ENCODE data around the gene ALLC.
"Not testable (repeated sequence)": the region's sequence is repeated elsewhere in the genome, so short reads cannot be mapped to it uniquely, and the experiment has no call there.

Gene ALLC

DNA sequence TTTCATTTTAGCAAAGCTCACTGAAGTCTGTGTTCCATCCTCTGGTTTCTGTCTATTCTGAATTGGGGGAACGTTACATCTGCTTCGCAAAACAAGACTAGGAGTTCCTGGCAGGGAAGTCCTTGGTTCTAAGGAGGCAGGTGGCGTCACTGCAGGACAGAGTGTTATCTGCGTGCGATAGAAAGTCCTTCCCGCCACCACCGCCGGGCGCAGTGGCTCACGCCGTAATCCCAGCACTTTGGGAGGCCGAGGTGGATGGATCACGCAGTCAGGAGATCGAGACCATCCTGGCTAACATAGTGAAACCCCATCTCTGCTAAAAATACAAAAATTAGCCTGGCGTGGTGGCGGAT, 22.0 kb upstream of the ALLC start:
- H3K36me3 ChIP-seq (ENCODE audit: insufficient read depth, low read depth, low read length); H3K9me3 ChIP-seq (ENCODE audit: insufficient read depth, low read depth, low read length); H3K27me3 ChIP-seq (ENCODE audit: insufficient read depth, low read length); H3K9ac ChIP-seq (ENCODE audit: low read depth, low read length); H3K27ac ChIP-seq (ENCODE audit: low read length); H3K4me3 ChIP-seq (ENCODE audit: low read length); H3K4me1 ChIP-seq (ENCODE audit: insufficient read depth, low read length): not testable (repeated sequence)

DNA sequence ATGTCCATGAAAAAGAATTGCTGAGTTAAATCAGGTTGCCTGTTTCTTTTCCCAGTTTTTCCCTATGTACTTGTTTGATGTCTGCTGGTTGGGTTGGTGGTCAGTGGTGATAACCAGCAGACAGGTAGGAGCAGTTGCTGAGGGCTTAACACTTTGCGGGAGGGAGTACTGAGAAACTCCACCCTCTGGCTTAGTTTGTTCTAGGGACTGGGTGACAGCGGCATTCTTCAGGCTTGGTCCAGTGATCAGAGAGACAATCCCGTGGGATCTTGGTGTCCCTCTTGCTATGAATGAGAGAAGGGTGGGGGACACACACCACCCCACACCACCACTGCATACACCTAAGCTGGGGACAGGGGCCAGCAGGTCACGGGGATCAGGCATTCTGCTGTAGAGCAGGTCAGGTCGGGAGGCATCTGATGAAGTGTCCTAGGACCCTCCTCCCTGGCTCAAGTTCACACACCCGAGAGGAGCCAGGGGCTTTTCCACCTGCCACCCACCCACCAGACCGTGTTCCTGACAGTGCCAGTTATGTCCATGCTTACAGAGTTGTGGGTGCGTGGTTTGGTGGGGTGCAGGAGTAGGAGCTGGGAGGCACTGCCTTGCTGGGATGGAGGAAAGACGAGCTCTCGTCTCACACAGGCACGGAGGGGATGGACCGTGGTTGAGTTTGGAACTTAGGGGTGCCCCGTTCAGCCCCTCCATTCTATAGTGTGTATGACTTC, 21.3 kb upstream of the ALLC start:
- H3K9ac ChIP-seq (ENCODE audit: low read depth, low read length) = no peak overlapping the region
- H3K4me1 ChIP-seq (ENCODE audit: insufficient read depth, low read length) = peaks cover 4% of the 10 kb centered on the region; the same call in 1 of the 2 replicates
- no peaks in the 10 kb centered on the region for H3K36me3 ChIP-seq (ENCODE audit: insufficient read depth, low read depth, low read length)
- H3K27me3 ChIP-seq (ENCODE audit: insufficient read depth, low read length) = no peaks in the 10 kb centered on the region; the same call in 1 of the 2 replicates
- no peak overlapping the region for H3K4me3 ChIP-seq (ENCODE audit: low read length)
- H3K9me3 ChIP-seq (ENCODE audit: insufficient read depth, low read depth, low read length) = no peaks in the 10 kb centered on the region
- H3K27ac ChIP-seq (ENCODE audit: low read length) = no peak overlapping the region

DNA sequence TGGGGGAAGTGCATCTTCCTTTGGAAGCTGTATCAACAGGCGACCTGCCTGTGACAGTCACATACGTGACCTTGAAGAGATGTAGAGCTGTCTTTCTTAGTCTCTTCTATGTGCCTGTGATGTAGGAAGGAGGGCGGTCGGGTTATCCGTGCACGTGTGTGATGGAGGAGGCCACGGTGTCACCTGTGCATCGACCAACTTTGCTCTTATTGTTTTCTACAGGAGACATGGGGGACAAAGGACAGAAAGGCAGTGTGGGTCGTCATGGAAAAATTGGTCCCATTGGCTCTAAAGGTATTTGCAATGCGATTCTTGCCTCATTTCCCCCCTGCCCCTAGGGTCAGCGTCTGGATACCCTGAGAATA, 20.7 kb upstream of the ALLC start:
- Histone ChIP-seq H3K4me3 (ENCODE audit: low read length) (no peak overlapping the region), H3K36me3 (ENCODE audit: insufficient read depth, low read depth, low read length) (no peaks in the 10 kb centered on the region), H3K27me3 (ENCODE audit: insufficient read depth, low read length) (no peaks in the 10 kb centered on the region; the same call in 1 of the 2 replicates), H3K9me3 (ENCODE audit: insufficient read depth, low read depth, low read length) (no peaks in the 10 kb centered on the region), H3K4me1 (ENCODE audit: insufficient read depth, low read length) (peaks cover 4% of the 10 kb centered on the region; the same call in 1 of the 2 replicates), H3K9ac (ENCODE audit: low read depth, low read length) (no peak overlapping the region), H3K27ac (ENCODE audit: low read length) (no peak overlapping the region)

DNA sequence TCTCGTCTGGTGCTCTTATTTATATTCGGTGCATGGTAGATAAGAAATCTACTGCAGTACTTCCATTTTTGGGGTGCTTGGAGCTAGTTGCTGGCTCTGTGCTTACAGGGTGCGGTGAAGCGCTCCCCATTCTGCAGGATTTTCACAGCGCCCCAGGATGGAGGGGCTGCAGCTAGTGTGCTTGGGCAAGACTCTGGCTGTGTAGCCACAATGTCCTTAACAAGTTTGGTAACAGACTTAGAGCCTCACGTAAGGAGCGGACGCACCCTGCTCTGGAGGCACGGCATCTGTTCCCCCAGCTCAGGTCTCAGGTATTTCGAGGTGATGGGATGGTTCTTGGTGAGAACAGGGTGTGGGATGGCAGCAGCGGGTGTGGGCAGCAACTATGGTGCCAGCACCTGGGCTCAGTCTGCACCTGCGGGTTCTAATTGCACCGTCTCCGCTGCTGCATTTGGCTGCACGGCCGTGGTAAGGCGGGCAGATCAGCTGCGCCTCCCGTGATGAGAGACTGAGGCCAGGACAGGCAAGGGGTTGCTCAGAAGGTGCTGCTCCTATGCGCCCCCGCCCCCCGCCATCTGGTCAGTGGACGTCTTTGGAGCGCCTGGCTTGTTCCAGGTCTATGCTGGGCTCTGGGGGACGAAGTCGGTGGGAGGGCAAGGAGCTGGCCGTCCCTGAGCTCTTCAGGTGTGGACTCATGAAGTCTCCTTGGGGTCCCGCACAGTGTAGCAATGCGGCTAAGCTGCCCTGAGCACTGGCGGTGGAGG, 20.1 kb upstream of the ALLC start:
- no peaks in the 10 kb centered on the region; the same call in 1 of the 2 replicates for H3K27me3 ChIP-seq (ENCODE audit: insufficient read depth, low read length)
- no peak overlapping the region for H3K27ac ChIP-seq (ENCODE audit: low read length)
- no peak overlapping the region for H3K4me3 ChIP-seq (ENCODE audit: low read length)
- no peaks in the 10 kb centered on the region for H3K36me3 ChIP-seq (ENCODE audit: insufficient read depth, low read depth, low read length)
- H3K9ac ChIP-seq (ENCODE audit: low read depth, low read length) = no peak overlapping the region
- no peaks in the 10 kb centered on the region for H3K9me3 ChIP-seq (ENCODE audit: insufficient read depth, low read depth, low read length)
- peaks cover 4% of the 10 kb centered on the region; the same call in 1 of the 2 replicates for H3K4me1 ChIP-seq (ENCODE audit: insufficient read depth, low read length)

DNA sequence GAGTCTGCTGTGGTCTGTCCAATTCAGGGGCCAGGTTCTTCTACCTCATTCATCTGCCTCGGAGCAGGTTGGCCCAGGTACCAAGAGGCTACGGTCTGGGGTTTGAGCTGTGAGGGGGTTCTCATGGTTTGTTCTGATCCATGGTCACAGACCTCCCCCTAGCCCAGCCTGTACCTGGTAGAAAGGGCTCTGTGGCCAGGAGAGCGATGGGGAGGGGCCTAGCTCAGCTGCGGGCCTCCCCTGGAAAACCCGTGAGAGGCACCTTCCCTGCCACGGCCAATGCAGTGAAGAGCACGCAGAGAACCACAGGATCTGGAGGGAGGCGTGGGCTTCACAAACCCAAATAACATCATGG, 19.6 kb upstream of the ALLC start:
- Histone ChIP-seq H3K9me3 (ENCODE audit: insufficient read depth, low read depth, low read length) (no peaks in the 10 kb centered on the region), H3K36me3 (ENCODE audit: insufficient read depth, low read depth, low read length) (no peaks in the 10 kb centered on the region), H3K27me3 (ENCODE audit: insufficient read depth, low read length) (no peaks in the 10 kb centered on the region; the same call in 1 of the 2 replicates), H3K27ac (ENCODE audit: low read length) (no peak overlapping the region), H3K9ac (ENCODE audit: low read depth, low read length) (no peak overlapping the region), H3K4me3 (ENCODE audit: low read length) (no peak overlapping the region), H3K4me1 (ENCODE audit: insufficient read depth, low read length) (peaks cover 4% of the 10 kb centered on the region; the same call in 1 of the 2 replicates)

DNA sequence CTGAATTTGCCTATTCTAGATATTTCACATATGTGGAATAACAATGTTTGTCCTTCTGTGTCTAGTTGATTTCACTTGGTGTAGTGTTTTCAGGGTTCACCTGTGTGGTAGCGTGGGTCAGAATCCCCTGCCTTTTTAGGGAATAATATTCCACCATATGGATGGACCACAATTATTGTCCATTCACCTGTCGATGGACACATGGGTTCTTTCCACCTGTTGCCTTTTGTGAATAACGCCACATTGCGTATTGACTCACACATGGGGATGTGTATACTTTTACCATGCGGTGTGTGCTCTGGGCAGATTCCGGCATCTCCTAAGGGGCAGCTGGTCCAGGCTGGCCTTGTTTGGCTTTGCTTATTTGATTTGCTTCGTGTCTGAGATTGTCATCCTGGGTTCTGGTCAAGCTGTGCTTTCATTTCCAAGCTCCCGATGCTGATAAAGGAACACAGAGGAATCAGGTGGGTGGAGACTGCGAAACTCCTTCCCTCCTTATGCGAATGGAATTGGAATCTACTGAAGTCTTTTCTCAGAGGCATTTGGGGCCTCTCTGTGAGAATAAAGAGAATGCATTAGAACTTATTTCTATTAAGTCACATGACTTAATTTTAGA, 18.9 kb upstream of the ALLC start:
- Histone ChIP-seq H3K27ac (ENCODE audit: low read length) (no peak overlapping the region), H3K9me3 (ENCODE audit: insufficient read depth, low read depth, low read length) (no peaks in the 10 kb centered on the region), H3K4me3 (ENCODE audit: low read length) (no peak overlapping the region), H3K4me1 (ENCODE audit: insufficient read depth, low read length) (peaks cover 3% of the 10 kb centered on the region; the same call in 1 of the 2 replicates), H3K36me3 (ENCODE audit: insufficient read depth, low read depth, low read length) (no peaks in the 10 kb centered on the region), H3K9ac (ENCODE audit: low read depth, low read length) (no peak overlapping the region), H3K27me3 (ENCODE audit: insufficient read depth, low read length) (no peaks in the 10 kb centered on the region)

DNA sequence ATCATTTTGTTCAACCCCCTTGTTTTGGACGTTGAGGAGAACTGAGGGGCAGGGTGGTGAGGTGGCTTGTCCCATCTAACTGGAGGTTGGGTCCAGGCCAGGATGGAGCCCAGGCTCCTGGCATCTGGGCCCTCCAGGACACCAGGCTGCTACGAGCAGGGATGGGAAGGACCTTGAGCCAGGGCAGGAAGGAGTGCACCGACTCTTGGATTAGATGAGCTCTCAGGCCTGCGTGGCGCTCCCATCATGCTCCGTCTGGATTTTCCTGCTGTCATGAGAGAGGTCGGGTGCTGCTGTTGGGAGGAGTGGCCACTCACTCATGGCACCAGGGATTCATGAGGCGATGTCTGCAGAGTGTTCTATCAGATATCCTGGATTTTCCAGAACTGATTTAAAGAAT, 18.3 kb upstream of the ALLC start:
- Histone ChIP-seq H3K36me3 (ENCODE audit: insufficient read depth, low read depth, low read length) (no peaks in the 10 kb centered on the region), H3K27ac (ENCODE audit: low read length) (no peak overlapping the region), H3K27me3 (ENCODE audit: insufficient read depth, low read length) (no peaks in the 10 kb centered on the region), H3K9me3 (ENCODE audit: insufficient read depth, low read depth, low read length) (no peaks in the 10 kb centered on the region), H3K9ac (ENCODE audit: low read depth, low read length) (no peak overlapping the region), H3K4me1 (ENCODE audit: insufficient read depth, low read length) (no peaks in the 10 kb centered on the region), H3K4me3 (ENCODE audit: low read length) (no peak overlapping the region)

DNA sequence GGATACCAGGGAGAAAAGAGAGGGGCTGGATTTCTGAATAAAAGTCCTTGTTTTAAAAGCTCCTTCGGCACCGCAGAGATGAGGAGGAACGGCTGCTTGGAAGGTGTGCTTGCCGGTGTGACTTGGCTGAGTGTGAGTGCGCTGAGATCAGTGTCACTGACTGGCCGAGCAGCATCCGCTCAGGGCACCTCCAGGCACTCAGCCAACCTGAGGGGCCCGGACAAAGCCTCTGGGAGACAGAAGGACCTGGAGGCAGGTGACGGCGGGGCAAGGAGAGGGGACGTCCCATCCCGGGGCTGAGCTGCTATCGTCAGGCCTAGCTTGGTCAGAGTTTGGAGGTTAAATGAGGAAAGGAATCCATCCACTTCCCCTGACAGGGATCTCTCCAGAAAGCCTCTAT, 16.8 kb upstream of the ALLC start:
- H3K9ac ChIP-seq (ENCODE audit: low read depth, low read length) = no peak overlapping the region
- H3K4me1 ChIP-seq (ENCODE audit: insufficient read depth, low read length) = no peaks in the 10 kb centered on the region
- H3K4me3 ChIP-seq (ENCODE audit: low read length) = no peak overlapping the region
- H3K9me3 ChIP-seq (ENCODE audit: insufficient read depth, low read depth, low read length) = no peaks in the 10 kb centered on the region
- no peaks in the 10 kb centered on the region for H3K36me3 ChIP-seq (ENCODE audit: insufficient read depth, low read depth, low read length)
- H3K27me3 ChIP-seq (ENCODE audit: insufficient read depth, low read length) = no peaks in the 10 kb centered on the region
- no peak overlapping the region for H3K27ac ChIP-seq (ENCODE audit: low read length)

DNA sequence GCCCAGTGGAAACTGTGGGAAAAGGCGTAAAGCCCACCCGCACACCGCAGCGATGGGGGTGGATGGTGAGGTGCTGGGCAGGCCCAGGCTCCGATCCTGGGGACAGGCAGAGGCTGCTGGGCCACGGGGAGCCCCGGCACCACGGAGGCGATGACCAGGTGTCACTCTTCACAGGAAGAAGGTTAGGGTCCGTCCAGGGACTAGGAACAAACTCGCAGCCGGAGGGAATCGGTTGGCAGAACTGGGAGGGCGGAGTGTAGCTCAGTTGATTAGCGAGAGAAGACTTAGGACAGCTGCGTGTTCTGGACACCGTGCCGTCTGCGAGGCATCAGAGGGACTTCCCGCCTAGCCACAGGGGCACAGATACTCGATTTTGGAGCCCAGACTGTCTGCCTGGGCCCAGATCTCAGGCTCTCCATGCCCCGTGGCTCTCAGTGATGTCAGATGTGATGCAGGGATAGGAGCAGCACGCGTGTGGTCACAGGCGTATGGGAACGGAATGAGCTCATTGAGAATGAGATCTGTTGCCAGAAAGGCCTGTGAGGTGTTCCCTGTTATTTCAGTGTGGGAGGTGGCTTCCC, 16.1 kb upstream of the ALLC start:
- H3K9ac ChIP-seq (ENCODE audit: low read depth, low read length) = no peak overlapping the region
- no peaks in the 10 kb centered on the region for H3K27me3 ChIP-seq (ENCODE audit: insufficient read depth, low read length)
- no peak overlapping the region for H3K4me3 ChIP-seq (ENCODE audit: low read length)

DNA sequence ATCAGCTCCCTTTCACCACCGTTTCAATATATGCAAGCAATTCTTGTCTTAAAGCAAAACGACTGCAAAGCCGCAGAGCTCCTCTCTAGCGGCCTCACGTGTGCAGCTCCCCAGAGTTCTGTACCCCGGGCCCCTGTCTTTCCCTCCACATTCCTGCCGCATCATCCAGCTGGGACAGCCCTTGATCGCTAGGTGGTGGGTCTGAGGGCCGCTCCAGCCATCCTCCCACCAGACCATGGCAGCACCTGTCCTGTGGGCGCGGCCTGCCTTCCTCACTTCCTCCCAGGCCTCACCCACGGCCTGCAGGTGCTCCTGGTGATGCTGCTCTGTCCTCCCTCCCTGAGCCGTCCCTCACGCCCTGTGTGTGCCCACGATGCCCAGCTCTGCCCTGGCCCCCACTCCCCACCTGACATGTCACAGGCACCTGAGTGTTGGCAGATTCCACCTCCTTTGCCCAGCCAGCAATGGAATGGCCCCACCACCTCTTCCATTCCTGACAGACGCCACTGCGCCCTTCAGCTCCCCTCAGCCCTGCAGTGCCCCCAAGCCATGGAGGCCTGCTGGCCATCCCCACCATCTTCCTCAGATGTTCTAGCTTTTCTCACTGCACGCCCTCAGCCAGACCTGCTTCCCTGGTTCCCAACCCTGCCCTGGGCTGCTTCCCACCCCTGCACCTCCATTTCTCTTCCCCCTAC, 15.3 kb upstream of the ALLC start:
- Histone ChIP-seq H3K4me1 (ENCODE audit: insufficient read depth, low read length) (no peaks in the 10 kb centered on the region), H3K27me3 (ENCODE audit: insufficient read depth, low read length) (no peaks in the 10 kb centered on the region), H3K4me3 (ENCODE audit: low read length) (no peak overlapping the region), H3K9me3 (ENCODE audit: insufficient read depth, low read depth, low read length) (no peaks in the 10 kb centered on the region), H3K27ac (ENCODE audit: low read length) (no peak overlapping the region), H3K9ac (ENCODE audit: low read depth, low read length) (no peak overlapping the region), H3K36me3 (ENCODE audit: insufficient read depth, low read depth, low read length) (no peaks in the 10 kb centered on the region)

More for the DNA sequence above, 16.1 kb upstream of the ALLC start:
- no peaks in the 10 kb centered on the region for H3K4me1 ChIP-seq (ENCODE audit: insufficient read depth, low read length)
- H3K27ac ChIP-seq (ENCODE audit: low read length) = no peak overlapping the region
- no peaks in the 10 kb centered on the region for H3K36me3 ChIP-seq (ENCODE audit: insufficient read depth, low read depth, low read length)
- H3K9me3 ChIP-seq (ENCODE audit: insufficient read depth, low read depth, low read length) = no peaks in the 10 kb centered on the region

DNA sequence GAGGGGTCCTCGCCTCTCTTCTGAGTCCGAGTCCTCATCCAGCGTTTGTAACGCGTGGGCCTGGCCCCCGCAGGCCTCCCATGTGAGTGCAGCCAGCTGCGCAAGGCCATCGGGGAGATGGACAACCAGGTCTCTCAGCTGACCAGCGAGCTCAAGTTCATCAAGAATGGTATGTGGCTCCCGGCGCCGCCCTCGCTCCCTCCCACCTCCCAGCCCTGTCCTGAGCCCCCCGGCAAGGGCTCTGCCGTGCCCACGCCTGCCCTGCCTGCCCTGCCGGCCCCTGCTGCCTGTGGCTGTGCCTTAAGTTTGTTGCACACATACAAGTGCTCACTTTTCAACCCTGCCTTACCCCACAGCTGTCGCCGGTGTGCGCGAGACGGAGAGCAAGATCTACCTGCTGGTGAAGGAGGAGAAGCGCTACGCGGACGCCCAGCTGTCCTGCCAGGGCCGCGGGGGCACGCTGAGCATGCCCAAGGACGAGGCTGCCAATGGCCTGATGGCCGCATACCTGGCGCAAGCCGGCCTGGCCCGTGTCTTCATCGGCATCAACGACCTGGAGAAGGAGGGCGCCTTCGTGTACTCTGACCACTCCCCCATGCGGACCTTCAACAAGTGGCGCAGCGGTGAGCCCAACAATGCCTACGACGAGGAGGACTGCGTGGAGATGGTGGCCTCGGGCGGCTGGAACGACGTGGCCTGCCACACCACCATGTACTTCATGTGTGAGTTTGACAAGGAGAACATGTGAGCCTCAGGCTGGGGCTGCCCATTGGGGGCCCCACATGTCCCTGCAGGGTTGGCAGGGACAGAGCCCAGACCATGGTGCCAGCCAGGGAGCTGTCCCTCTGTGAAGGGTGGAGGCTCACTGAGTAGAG, 14.4 kb upstream of the ALLC start:
- Histone ChIP-seq H3K4me3 (ENCODE audit: low read length) (no peak overlapping the region), H3K27ac (ENCODE audit: low read length) (no peak overlapping the region), H3K4me1 (ENCODE audit: insufficient read depth, low read length) (no peaks in the 10 kb centered on the region), H3K9me3 (ENCODE audit: insufficient read depth, low read depth, low read length) (no peaks in the 10 kb centered on the region), H3K27me3 (ENCODE audit: insufficient read depth, low read length) (no peaks in the 10 kb centered on the region), H3K36me3 (ENCODE audit: insufficient read depth, low read depth, low read length) (no peaks in the 10 kb centered on the region), H3K9ac (ENCODE audit: low read depth, low read length) (no peak overlapping the region)

Data from iPS-20b (cell line).